ENCODE results near the gene PLEKHD1. TPM values are rescaled to one million over a fixed set of nuclear protein-coding genes. Genes with fewer than 3 reads are reported as not detected.
A peak's percentile ranks its signal among the peaks of the same experiment; 100 is the strongest.
"Not testable (repeated sequence)": the region's sequence is repeated elsewhere in the genome, so short reads cannot be mapped to it uniquely, and the experiment has no call there.

The PLEKHD1 gene
- not detected in 2 replicates for total RNA-seq (2014; rRNA removed; shearing (Covaris generic); ENCODE audit: low replicate concordance)

DNA sequence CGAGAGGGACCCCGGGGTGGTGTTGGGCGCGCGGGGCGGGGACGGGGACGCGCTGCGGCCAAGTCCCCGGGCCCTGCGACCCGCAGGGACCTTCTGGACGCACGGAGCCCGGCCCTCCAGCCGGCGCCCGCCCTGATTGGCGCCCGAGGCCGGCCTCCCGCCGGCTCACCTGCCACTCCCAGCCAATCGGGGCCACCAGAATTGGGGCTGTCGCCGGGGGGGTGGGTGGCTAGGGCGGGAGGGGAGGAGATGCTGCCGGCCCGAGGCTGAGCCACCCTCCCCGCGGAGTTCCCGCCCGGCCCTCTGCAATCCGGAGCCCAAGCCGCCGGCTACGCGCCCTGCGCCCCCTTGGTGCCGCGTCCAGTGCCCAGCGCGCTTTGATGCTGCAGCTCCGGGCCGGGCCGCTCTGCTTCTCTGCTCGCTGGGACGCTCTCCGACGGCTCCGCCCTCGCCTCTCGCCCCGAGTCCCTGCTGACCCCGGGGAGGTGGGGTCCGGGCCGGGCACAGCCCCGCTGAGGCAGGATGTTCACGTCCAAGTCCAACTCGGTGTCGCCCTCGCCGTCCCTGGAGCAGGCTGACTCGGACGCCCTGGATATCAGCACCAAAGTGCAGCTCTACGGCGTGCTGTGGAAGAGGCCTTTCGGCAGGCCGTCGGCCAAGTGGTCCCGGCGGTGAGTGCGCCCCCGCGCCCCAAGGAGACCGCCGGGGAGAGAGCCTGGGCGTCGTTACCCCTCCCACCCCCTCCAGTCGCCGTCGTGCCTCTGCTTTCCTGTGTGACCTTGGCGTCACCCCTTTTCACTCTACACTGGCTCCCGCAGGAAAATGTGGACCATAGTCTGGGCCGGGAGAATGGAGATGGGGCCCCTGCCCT lies at the start of gene PLEKHD1:
Gene PLEKHD1 (plus strand): TSS at position 285 of the 871 bp plus-strand sequence. CDS start 238 bp downstream, at position 523.
- in situ Hi-C loops (cut with HindIII; ENCODE audit: low pct_unique_long_range_greater_than_20kb, low sequenced_read_pairs), result no loop called here
- no peak for DNase-seq (ENCODE audit: low read depth)

DNA sequence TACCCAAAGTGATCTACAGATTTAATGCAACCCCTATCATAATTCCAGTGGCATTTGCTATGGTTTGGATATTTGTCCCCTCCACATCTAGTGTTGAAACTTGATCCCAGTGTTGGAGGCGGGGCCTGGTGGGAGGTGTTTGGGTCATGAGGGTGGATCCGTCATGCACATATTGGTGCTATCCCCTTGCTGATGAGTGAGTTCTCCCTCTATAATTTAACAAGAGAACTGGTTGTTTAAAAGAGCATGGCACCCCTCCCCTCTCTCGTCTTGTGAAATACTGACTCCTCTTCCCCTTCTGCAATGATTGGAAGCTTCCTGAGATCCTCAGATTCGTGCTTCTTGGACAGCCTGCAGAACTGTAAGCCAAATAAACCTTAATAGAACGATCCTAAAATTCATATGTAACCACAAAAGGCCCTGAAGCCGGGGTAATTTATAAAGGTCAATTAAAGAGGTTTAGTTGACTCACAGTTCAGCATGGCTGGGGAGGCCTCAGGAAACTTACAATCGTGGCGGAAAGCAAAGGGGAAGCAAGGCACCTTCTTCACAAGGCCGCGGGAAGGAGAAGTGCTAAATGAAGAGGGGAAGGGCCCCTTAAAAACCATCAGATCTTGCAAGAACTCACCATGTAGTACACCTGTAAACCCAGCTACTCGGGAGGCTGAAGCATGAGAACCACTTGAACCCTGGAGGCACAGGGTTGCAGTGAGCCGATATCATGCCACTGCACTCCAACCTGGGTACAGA lies 44.8 kb upstream of the PLEKHD1 start:
- in situ Hi-C loops (cut with HindIII; ENCODE audit: low pct_unique_long_range_greater_than_20kb, low sequenced_read_pairs), result no loop called here
- no peak for DNase-seq (ENCODE audit: low read depth)

DNA sequence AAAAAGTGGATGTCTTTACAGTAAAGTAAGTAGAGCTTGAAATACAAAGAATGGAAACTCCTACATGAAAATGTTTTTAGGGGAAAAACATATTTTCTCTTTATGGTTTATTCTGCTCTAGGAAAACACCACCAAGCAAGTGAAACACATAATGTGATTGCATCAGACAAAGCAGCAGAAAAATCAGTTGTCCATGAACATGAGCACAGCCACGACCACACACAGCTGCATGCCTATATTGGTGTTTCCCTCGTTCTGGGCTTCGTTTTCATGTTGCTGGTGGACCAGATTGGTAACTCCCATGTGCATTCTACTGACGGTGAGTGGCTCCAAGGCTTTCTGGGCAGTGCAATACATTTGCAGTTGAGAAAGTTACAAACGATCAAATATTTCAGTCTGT lies 42.6 kb upstream of the PLEKHD1 start:
- in situ Hi-C loops (cut with HindIII; ENCODE audit: low pct_unique_long_range_greater_than_20kb, low sequenced_read_pairs), result no loop called here
- DNase-seq (ENCODE audit: low read depth), result no peak

DNA sequence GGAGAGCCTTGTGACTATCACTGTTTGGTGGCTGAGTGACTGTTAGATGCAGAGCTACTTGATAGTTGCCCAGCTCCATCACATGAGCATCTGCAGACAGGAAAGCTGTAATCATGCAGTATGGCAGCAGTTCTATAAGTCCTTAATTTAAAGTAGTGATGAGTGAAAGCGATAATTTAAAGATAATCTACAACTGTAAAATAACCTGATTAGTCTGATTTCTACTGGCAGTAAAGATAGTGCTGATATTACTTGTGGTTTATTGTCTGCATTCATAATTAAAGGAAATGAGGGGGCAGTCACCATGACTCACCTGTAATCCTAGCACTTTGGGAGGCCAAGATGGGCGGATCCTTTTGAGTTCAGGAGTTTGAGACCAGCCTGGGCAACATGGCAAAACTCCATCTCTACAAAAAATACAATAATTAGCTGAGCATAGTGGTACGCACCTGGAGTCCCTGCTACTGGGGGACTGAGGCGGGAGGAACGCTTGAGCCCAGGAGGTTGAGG lies 41.2 kb upstream of the PLEKHD1 start:
- in situ Hi-C loops (cut with HindIII; ENCODE audit: low pct_unique_long_range_greater_than_20kb, low sequenced_read_pairs), result no loop called here
- no peak for DNase-seq (ENCODE audit: low read depth)

DNA sequence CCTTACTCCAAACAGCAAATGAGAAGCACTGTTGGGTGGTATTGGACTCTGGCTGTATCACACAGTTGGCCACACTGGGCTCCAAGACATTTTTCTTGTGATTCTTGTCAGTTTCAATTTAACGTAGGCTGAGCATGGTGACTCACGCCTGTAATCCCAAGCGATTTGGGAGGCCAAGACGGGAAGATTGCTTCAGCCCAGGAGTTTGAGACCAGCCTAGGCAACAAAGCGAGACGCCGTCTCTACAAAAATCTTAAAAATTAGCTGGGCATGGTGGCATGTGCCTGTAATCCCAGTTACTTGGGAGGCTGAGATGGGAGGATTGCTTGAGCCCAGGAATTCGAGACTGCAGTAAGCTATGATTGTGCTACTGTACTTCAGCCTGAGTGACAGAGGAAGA lies 35.3 kb upstream of the PLEKHD1 start:
- in situ Hi-C loops (cut with HindIII; ENCODE audit: low pct_unique_long_range_greater_than_20kb, low sequenced_read_pairs), result no loop called here
- DNase-seq (ENCODE audit: low read depth), result no peak

DNA sequence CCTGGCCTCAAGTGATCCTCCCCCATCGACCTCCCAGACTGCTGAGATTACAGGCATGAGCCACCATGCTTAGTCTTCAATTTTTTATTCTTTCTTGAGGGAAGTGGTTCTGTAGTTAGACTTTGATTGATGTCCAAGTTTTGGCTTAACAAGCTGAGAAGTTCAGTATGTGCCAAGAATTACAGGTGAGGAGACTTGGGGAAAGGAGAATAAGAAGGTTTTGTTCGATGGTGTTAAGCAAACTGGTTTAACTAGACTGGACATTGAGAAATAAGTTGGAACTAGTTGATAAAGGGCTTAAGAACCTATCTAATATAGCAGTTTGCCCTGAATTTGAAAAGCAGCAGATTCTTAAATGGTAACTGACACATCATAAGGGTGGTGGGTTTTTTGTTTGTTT lies 32.6 kb upstream of the PLEKHD1 start:
- in situ Hi-C loops (cut with HindIII; ENCODE audit: low pct_unique_long_range_greater_than_20kb, low sequenced_read_pairs), result no loop called here
- DNase-seq (ENCODE audit: low read depth), result no peak

DNA sequence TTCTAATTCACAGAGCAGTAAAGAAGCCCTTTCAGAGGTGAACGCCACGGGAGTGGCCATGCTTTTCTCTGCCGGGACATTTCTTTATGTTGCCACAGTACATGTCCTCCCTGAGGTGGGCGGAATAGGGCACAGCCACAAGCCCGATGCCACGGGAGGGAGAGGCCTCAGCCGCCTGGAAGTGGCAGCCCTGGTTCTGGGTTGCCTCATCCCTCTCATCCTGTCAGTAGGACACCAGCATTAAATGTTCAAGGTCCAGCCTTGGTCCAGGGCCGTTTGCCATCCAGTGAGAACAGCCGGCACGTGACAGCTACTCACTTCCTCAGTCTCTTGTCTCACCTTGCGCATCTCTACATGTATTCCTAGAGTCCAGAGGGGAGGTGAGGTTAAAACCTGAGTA lies 26.2 kb upstream of the PLEKHD1 start:
- no peak for DNase-seq (ENCODE audit: low read depth)
- in situ Hi-C loops (cut with HindIII; ENCODE audit: low pct_unique_long_range_greater_than_20kb, low sequenced_read_pairs), result no loop called here

DNA sequence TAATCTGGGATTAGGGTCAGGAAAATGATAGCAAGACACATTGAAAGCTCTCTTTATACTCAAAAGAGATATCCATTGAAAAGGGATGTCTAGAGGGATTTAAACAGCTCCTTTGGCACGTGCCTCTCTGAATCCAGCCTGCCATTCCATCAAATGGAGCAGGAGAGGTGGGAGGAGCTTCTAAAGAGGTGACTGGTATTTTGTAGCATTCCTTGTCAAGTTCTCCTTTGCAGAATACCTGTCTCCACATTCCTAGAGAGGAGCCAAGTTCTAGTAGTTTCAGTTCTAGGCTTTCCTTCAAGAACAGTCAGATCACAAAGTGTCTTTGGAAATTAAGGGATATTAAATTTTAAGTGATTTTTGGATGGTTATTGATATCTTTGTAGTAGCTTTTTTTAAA lies 25.4 kb upstream of the PLEKHD1 start:
- in situ Hi-C loops (cut with HindIII; ENCODE audit: low pct_unique_long_range_greater_than_20kb, low sequenced_read_pairs), result no loop called here
- DNase-seq (ENCODE audit: low read depth), result no peak

DNA sequence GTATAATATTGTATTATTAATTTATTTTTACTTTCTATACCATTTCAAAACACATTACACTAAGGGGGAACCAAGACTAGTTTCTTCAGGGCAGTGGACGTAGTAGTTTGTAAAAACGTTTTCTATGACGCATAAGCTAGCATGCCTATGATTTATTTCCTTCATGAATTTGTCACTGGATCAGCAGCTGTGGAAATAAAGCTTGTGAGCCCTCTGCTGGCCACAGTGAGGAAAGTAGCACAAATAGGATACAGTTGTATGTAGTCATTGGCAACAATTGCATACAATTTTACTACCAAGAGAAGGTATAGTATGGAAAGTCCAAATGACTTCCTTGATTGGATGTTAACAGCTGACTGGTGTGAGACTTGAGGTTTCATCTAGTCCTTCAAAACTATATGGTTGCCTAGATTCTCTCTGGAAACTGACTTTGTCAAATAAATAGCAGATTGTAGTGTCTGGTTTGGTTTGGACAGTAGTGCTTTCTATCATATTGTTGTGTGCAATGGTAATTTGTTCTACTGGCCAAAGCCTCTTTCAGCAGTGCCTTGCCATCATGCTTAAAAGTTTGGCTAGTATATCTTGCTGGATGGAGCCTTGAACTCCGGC lies 24.3 kb upstream of the PLEKHD1 start:
- peak; percentile 38 for DNase-seq (ENCODE audit: low read depth)
- in situ Hi-C loops (cut with HindIII; ENCODE audit: low pct_unique_long_range_greater_than_20kb, low sequenced_read_pairs), result no loop called here

DNA sequence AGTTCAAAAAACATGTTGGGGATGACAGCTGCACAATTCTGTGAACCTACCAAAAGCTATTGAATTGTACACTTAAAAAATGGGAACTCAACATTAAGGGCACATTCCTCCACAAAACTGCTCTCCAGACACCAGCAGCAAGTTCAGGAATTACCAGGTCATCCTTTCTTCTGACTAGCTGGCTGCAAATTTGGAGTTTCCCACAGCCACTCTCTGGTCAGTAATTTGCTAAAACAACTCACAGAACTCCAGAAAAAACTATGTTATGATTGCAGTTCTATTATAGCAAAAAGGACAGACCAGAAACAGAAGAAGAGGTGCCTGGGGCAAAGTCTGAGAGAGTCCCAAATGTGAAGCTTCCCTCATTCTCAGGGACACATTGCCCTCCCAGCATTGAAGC lies 20.1 kb upstream of the PLEKHD1 start:
- in situ Hi-C loops (cut with HindIII; ENCODE audit: low pct_unique_long_range_greater_than_20kb, low sequenced_read_pairs), result no loop called here
- DNase-seq (ENCODE audit: low read depth), result no peak

DNA sequence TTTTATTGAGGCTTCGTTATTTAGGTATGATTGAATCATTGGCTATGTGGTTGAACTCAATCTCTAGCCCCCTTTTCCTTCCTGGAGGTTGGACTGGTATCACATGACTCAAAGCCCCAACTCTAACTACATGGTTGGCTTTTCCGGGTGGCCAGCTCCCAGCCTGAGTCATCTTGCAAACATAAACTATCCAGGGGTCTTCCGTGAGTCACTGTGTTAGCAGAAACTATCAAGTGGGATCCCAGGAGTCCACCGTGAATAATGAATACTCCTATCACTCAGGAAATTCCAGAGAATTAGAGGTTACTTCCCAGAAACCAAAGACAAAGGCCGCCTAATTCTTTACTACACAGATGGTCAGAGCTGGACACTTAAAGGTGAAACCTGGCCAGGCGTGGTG lies 19.7 kb upstream of the PLEKHD1 start:
- in situ Hi-C loops (cut with HindIII; ENCODE audit: low pct_unique_long_range_greater_than_20kb, low sequenced_read_pairs), result no loop called here
- DNase-seq (ENCODE audit: low read depth), result peak; percentile 80

DNA sequence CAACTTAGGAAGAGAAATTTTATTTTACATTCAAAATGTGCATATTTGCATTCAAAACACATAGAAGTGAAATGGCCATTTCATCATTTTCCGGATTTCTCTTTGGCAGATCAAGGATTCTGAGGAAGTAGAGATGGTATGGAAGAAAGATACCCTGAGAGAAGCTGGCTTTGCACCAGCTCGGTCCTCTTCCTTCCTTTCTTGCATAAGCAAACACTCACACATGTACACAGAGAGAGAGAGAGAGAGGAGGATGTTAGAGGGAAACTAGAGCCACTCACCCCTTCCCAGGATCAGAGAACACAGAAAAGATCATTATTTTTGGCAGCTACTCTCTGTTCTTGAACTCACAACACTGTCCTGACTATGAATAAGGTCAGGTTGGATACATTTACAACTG lies 15.6 kb upstream of the PLEKHD1 start:
- in situ Hi-C loops (cut with HindIII; ENCODE audit: low pct_unique_long_range_greater_than_20kb, low sequenced_read_pairs), result no loop called here
- no peak for DNase-seq (ENCODE audit: low read depth)

DNA sequence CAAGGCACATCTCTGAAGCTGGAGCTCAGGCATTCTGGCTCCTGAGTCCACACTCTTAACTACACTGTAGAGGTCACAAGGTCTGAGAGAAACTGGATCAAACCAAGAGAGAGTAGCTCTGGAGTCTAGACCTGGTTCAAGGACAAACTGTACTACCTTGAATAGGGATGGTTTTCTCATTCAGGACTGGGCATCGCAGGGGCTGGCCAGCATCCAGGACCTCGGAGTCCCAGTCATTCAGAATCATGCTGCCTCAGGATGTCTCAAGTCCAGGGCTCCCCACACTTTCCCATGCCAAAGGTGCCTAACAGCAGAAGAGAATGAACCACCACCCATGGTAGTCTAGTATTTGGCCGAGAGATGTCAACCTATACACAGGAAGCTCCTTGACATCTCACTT lies 13.1 kb upstream of the PLEKHD1 start:
- DNase-seq (ENCODE audit: low read depth), result no peak
- in situ Hi-C loops (cut with HindIII; ENCODE audit: low pct_unique_long_range_greater_than_20kb, low sequenced_read_pairs), result no loop called here

DNA sequence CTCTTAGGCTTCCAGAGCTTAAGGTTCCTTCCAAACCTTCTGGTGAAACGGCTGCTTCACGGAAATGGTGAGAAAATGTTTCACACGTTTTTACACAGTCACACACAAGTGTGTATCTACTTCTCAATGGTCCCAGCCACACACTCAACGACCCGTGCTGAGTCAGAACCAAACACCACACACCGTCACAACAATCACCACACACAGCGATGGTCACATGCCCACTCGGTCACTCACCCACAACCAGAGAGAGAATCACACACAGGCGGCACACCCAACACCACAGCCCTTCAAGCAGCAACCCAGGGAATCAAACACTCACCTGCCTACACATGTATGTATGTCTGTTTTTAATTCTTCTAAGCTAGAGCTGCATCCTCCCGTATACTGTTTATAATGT lies 12.6 kb upstream of the PLEKHD1 start:
- in situ Hi-C loops (cut with HindIII; ENCODE audit: low pct_unique_long_range_greater_than_20kb, low sequenced_read_pairs), result no loop called here
- DNase-seq (ENCODE audit: low read depth), result no peak

DNA sequence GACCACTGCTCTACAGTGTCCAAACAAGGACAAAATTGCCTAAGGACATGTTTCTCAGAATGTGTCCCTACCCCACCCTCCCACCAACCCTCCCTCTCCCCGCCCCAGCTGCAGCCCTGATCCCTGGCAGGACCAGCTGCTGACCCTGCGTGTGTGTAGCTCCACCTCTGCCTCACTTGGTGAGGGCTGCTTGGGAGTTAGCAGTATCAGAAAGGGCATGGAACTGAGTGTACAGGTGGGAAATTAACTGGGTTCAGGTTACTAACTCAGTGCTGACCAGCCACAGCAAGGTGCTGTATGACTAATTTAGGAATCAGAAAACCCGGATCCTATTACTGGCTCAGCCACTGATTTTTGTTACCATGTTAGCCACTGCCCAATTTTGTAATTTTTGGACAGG lies 11.3 kb upstream of the PLEKHD1 start:
- in situ Hi-C loops (cut with HindIII; ENCODE audit: low pct_unique_long_range_greater_than_20kb, low sequenced_read_pairs), result no loop called here
- DNase-seq (ENCODE audit: low read depth), result no peak

DNA sequence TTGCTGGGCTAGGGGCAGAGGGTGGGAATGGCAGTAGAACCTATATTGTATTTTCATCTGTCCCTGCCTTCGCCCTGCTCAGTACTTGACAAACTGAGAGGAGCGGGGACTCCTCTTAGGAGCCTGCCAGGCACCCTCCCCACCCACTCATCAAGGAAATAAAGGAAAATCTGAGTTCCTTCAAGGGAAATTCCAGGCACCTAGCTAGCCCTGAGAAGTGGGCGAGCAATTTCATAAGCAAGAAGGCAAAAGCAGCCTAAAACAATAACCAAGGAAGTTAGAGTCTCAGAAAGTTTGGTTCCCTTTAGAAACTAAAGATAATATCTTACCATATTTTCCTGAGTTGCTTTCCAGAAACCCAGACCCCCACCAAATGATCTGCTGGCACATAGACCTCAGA lies 10.6 kb upstream of the PLEKHD1 start:
- in situ Hi-C loops (cut with HindIII; ENCODE audit: low pct_unique_long_range_greater_than_20kb, low sequenced_read_pairs), result no loop called here
- no peak for DNase-seq (ENCODE audit: low read depth)

DNA sequence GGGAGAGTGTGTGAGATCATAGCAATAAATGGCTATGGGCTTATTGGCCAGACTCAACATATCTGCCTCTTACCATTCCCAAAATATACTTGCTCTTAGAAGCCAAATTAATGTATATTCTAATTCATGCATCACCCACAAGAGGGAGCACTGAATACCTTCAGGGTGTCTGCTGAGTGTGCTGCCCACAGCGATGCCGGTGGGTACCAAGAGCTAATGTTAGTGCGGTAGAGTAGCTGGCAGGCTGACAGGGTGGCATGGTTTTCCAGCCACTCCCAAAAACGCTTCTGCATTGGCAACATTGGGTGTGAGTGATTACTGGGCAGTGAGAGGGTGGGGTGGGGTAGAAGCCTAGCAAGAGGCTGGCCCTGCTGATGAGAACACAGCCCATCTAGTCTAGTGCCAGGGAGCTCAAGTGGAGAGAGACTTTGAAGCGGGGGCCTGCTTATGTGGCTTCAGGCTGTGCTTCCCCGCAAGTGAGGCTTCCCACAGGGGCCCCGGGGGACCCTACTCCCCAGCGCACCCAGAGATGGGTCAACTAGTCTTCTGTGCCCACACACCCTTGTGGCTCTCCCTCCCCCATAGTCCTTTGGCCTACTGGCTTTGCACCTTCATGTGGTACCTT lies 9.2 kb upstream of the PLEKHD1 start:
- in situ Hi-C loops (cut with HindIII; ENCODE audit: low pct_unique_long_range_greater_than_20kb, low sequenced_read_pairs), result no loop called here
- no peak for DNase-seq (ENCODE audit: low read depth)

DNA sequence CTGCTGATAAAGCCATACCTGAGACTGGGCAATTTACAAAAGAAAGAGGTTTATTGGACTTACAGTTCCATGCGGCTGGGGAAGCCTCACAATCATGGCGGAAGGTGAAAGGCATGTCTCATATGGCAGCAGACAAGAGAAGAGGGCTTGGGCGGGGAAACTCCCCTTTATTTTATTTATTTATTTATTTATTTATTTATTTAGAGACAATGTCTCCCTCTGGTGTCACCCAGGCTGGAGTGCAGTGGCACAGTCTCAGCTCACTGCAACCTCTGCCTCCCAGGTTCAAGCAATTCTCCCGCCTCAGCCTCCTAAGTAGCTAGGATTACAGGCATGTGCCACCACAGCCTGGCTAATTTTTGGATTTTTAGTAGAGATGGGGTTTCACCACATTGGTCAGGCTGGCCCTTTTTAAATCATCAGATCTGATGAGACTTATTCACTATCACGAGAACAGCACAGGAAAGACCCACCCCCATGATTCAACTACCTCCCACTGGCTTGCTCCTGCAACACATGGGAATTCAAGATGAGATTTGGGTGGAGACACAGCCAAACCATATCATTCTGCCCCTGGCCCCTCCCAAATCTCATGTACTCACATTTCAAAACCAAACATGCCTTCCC lies 7.6 kb upstream of the PLEKHD1 start:
- DNase-seq (ENCODE audit: low read depth); in situ Hi-C loops (cut with HindIII; ENCODE audit: low pct_unique_long_range_greater_than_20kb, low sequenced_read_pairs): not testable (repeated sequence)

Measured in Caki2 (cell line).